Measurements from ENCODE around the gene TMX2.
"Not testable (repeated sequence)": the region's sequence is repeated elsewhere in the genome, so short reads cannot be mapped to it uniquely, and the experiment has no call there.

Gene TMX2

GRCh38 chr11:57716726-57717125, 4.3 kb downstream of the TMX2 start:
- H3K4me3 ChIP-seq (ENCODE audit: low read depth, low read length); H3K9ac ChIP-seq (ENCODE audit: low read depth, low read length); H3K4me1 ChIP-seq (ENCODE audit: control insufficient read depth, insufficient read depth, low read length); H3K27me3 ChIP-seq (ENCODE audit: control insufficient read depth, insufficient read depth, low read length); H3K9me3 ChIP-seq (ENCODE audit: control insufficient read depth, insufficient read depth, low read length); H3K27ac ChIP-seq (ENCODE audit: low read depth, low read length): not testable (repeated sequence)
- peaks cover 26% of the 10 kb centered on the region for H3K36me3 ChIP-seq (ENCODE audit: control insufficient read depth, insufficient read depth, low read length)

- Histone ChIP-seq H3K4me1 (ENCODE audit: control insufficient read depth, insufficient read depth, low read length) (peaks cover 14% of the 10 kb centered on the region), H3K4me3 (ENCODE audit: low read depth, low read length) (no peak overlapping the region), H3K27me3 (ENCODE audit: control insufficient read depth, insufficient read depth, low read length) (no peaks in the 10 kb centered on the region), H3K27ac (ENCODE audit: low read depth, low read length) (peak overlapping the region; percentile 17), H3K36me3 (ENCODE audit: control insufficient read depth, insufficient read depth, low read length) (peaks cover 14% of the 10 kb centered on the region), H3K9ac (ENCODE audit: low read depth, low read length) (no peak overlapping the region), H3K9me3 (ENCODE audit: control insufficient read depth, insufficient read depth, low read length) (no peaks in the 10 kb centered on the region)
Observed at GRCh38 chr11:57727185-57727584, 14.8 kb downstream of the TMX2 start.

- H3K4me1 ChIP-seq (ENCODE audit: control insufficient read depth, insufficient read depth, low read length), result peaks cover 14% of the 10 kb centered on the region
- no peak overlapping the region for H3K4me3 ChIP-seq (ENCODE audit: low read depth, low read length)
- no peaks in the 10 kb centered on the region for H3K27me3 ChIP-seq (ENCODE audit: control insufficient read depth, insufficient read depth, low read length)
- peaks cover 11% of the 10 kb centered on the region for H3K36me3 ChIP-seq (ENCODE audit: control insufficient read depth, insufficient read depth, low read length)
- peak overlapping the region; percentile 7 for H3K27ac ChIP-seq (ENCODE audit: low read depth, low read length)
- no peaks in the 10 kb centered on the region for H3K9me3 ChIP-seq (ENCODE audit: control insufficient read depth, insufficient read depth, low read length)
- no peak overlapping the region for H3K9ac ChIP-seq (ENCODE audit: low read depth, low read length)
Observed at GRCh38 chr11:57728829-57729228, 16.4 kb downstream of the TMX2 start.

- Histone ChIP-seq H3K36me3 (ENCODE audit: control insufficient read depth, insufficient read depth, low read length) (0 out of 2 replicates have a peak, but pooled peaks cover 6% of the 10 kb centered on the region), H3K27me3 (ENCODE audit: control insufficient read depth, insufficient read depth, low read length) (no peaks in the 10 kb centered on the region), H3K27ac (ENCODE audit: low read depth, low read length) (peak overlapping the region; percentile 7), H3K4me3 (ENCODE audit: low read depth, low read length) (no peak overlapping the region), H3K4me1 (ENCODE audit: control insufficient read depth, insufficient read depth, low read length) (peaks cover 14% of the 10 kb centered on the region), H3K9me3 (ENCODE audit: control insufficient read depth, insufficient read depth, low read length) (no peaks in the 10 kb centered on the region), H3K9ac (ENCODE audit: low read depth, low read length) (no peak overlapping the region)
Observed at GRCh38 chr11:57729479-57729878, 17.1 kb downstream of the TMX2 start.

- H3K4me3 ChIP-seq (ENCODE audit: low read depth, low read length), result no peak overlapping the region
- no peaks in the 10 kb centered on the region for H3K9me3 ChIP-seq (ENCODE audit: control insufficient read depth, insufficient read depth, low read length)
- no peaks in the 10 kb centered on the region for H3K27me3 ChIP-seq (ENCODE audit: control insufficient read depth, insufficient read depth, low read length)
- H3K36me3 ChIP-seq (ENCODE audit: control insufficient read depth, insufficient read depth, low read length), result peaks cover 11% of the 10 kb centered on the region
- H3K9ac ChIP-seq (ENCODE audit: low read depth, low read length), result no peak overlapping the region
- H3K27ac ChIP-seq (ENCODE audit: low read depth, low read length), result no peak overlapping the region
- peaks cover 21% of the 10 kb centered on the region for H3K4me1 ChIP-seq (ENCODE audit: control insufficient read depth, insufficient read depth, low read length)
Observed at GRCh38 chr11:57732661-57733060, 20.3 kb downstream of the TMX2 start.

- Histone ChIP-seq H3K4me1 (ENCODE audit: control insufficient read depth, insufficient read depth, low read length) (peaks cover 12% of the 10 kb centered on the region; the same call in 1 of the 2 replicates), H3K9ac (ENCODE audit: low read depth, low read length) (no peak overlapping the region), H3K9me3 (ENCODE audit: control insufficient read depth, insufficient read depth, low read length) (no peaks in the 10 kb centered on the region), H3K27me3 (ENCODE audit: control insufficient read depth, insufficient read depth, low read length) (no peaks in the 10 kb centered on the region), H3K36me3 (ENCODE audit: control insufficient read depth, insufficient read depth, low read length) (peaks cover 34% of the 10 kb centered on the region), H3K27ac (ENCODE audit: low read depth, low read length) (peak overlapping the region; percentile 60), H3K4me3 (ENCODE audit: low read depth, low read length) (no peak overlapping the region)
Observed at GRCh38 chr11:57735619-57736298, 23.4 kb downstream of the TMX2 start.

GRCh38 chr11:57741132-57742086, 29.0 kb downstream of the TMX2 start, which contains the start of gene SELENOH:
SELENOH (plus strand) TSS chr11:57741491; CDS start chr11:57741596, 105 bp downstream.
- peaks cover 53% of the 10 kb centered on the region for H3K36me3 ChIP-seq (ENCODE audit: control insufficient read depth, insufficient read depth, low read length)

GRCh38 chr11:57742087-57742452, 29.7 kb downstream of the TMX2 start:
- no peaks in the 10 kb centered on the region for H3K9me3 ChIP-seq (ENCODE audit: control insufficient read depth, insufficient read depth, low read length)
- no peaks in the 10 kb centered on the region for H3K27me3 ChIP-seq (ENCODE audit: control insufficient read depth, insufficient read depth, low read length)
- H3K9ac ChIP-seq (ENCODE audit: low read depth, low read length), result peak overlapping the region; percentile 93
- peak overlapping the region; percentile 96 for H3K4me3 ChIP-seq (ENCODE audit: low read depth, low read length)
- 0 out of 2 replicates have a peak, but pooled peaks cover 9% of the 10 kb centered on the region for H3K4me1 ChIP-seq (ENCODE audit: control insufficient read depth, insufficient read depth, low read length)
- peaks cover 53% of the 10 kb centered on the region for H3K36me3 ChIP-seq (ENCODE audit: control insufficient read depth, insufficient read depth, low read length)
- peak overlapping the region; percentile 83 for H3K27ac ChIP-seq (ENCODE audit: low read depth, low read length)

More at GRCh38 chr11:57741132-57742086, 29.0 kb downstream of the TMX2 start, which contains the start of gene SELENOH:
- Histone ChIP-seq H3K27me3 (ENCODE audit: control insufficient read depth, insufficient read depth, low read length) (no peaks in the 10 kb centered on the region), H3K4me3 (ENCODE audit: low read depth, low read length) (peak within 1 kb of the TSS; percentile 96), H3K27ac (ENCODE audit: low read depth, low read length) (peak within 1 kb of the TSS; percentile 83), H3K9me3 (ENCODE audit: control insufficient read depth, insufficient read depth, low read length) (no peaks in the 10 kb centered on the region), H3K4me1 (ENCODE audit: control insufficient read depth, insufficient read depth, low read length) (0 out of 2 replicates have a peak, but pooled peaks cover 9% of the 10 kb centered on the region), H3K9ac (ENCODE audit: low read depth, low read length) (peak within 1 kb of the TSS; percentile 93)

- Histone ChIP-seq H3K4me3 (ENCODE audit: low read depth, low read length) (no peak overlapping the region), H3K4me1 (ENCODE audit: control insufficient read depth, insufficient read depth, low read length) (peaks cover 11% of the 10 kb centered on the region; the same call in 1 of the 2 replicates), H3K27me3 (ENCODE audit: control insufficient read depth, insufficient read depth, low read length) (no peaks in the 10 kb centered on the region), H3K9ac (ENCODE audit: low read depth, low read length) (no peak overlapping the region), H3K36me3 (ENCODE audit: control insufficient read depth, insufficient read depth, low read length) (peaks cover 31% of the 10 kb centered on the region), H3K9me3 (ENCODE audit: control insufficient read depth, insufficient read depth, low read length) (no peaks in the 10 kb centered on the region), H3K27ac (ENCODE audit: low read depth, low read length) (no peak overlapping the region)
Observed at GRCh38 chr11:57744357-57744756, 32.0 kb downstream of the TMX2 start.

- H3K27ac ChIP-seq (ENCODE audit: low read depth, low read length), result no peak overlapping the region
- H3K4me1 ChIP-seq (ENCODE audit: control insufficient read depth, insufficient read depth, low read length), result peaks cover 11% of the 10 kb centered on the region; the same call in 1 of the 2 replicates
- peaks cover 24% of the 10 kb centered on the region for H3K36me3 ChIP-seq (ENCODE audit: control insufficient read depth, insufficient read depth, low read length)
- no peaks in the 10 kb centered on the region for H3K27me3 ChIP-seq (ENCODE audit: control insufficient read depth, insufficient read depth, low read length)
- no peak overlapping the region for H3K4me3 ChIP-seq (ENCODE audit: low read depth, low read length)
- no peak overlapping the region for H3K9ac ChIP-seq (ENCODE audit: low read depth, low read length)
- H3K9me3 ChIP-seq (ENCODE audit: control insufficient read depth, insufficient read depth, low read length), result no peaks in the 10 kb centered on the region
Observed at GRCh38 chr11:57745206-57745605, 32.8 kb downstream of the TMX2 start.

Measured in HUES48 (cell line).